ENCODE results near the gene ALLC.

The ALLC gene

GRCh38 chr2:3747826-3748225 is 89.8 kb downstream of the ALLC start:
- DNase-seq (ENCODE audit: low read depth in 2 of 2) = no peak

DNA sequence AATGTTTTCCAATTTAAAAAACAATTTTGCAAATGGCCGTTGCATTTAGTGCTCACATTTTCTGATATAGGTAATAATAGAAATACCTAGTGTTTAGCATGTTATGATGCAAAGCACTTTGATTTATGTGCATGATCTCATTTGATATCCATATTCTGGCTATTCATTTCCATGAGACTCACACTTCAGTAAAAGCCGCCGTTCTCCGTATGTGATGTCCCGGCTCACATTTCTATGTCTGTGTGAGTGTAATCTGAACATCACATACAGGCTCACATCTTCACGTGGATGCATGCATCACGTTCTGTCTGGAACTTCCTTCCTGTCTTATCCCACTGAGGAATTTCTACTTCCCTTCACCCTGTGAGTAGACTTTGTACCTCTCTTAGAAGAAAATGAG is 91.2 kb downstream of the ALLC start:
- no peak for DNase-seq (ENCODE audit: low read depth in 2 of 2)

GRCh38 chr2:3751251-3751650 is 93.3 kb downstream of the ALLC start:
- no peak for DNase-seq (ENCODE audit: low read depth in 2 of 2)

- no peak for DNase-seq (ENCODE audit: low read depth in 2 of 2)
Observed at GRCh38 chr2:3751806-3752205, 93.8 kb downstream of the ALLC start.
